ENCODE results near the gene SYT2. TPM values are rescaled to one million over a fixed set of nuclear protein-coding genes. Genes with fewer than 3 reads are reported as not detected.

The SYT2 gene
- total RNA-seq, 1 experiment from 2014 or later, result 12.1 TPM

DNA sequence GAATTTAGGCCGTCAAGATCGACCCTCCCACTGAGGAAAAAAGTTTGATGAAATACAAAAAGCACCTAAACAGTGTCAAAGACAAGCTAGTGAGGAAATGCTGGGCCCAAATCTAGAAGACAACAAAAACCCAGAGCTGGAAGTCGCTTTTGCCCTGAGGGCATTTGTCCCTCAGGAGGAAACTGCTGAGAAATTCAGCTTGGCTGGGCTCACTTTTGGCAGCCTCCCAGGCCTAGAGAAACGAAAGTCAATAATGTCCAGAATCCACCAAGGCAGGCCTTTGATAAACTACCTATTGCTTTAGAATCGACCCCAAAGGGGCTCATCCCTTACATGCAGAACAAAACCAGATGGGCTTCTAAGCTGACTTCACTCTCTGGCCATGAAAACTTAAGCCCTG lies 38.9 kb downstream of the SYT2 start:
- Mint-ChIP-seq H3K9me3 (peaks cover 5% of the 10 kb centered on the region), H3K27ac (peak overlapping the region; percentile 69; the same call in 1 of the 2 replicates), H3K4me3 (no peak overlapping the region), H3K27me3 (ENCODE audit: low read depth) (no peaks in the 10 kb centered on the region), H3K36me3 (peaks cover 3% of the 10 kb centered on the region), H3K4me1 (peaks cover 11% of the 10 kb centered on the region; the same call in 1 of the 2 replicates)
- no peak for TF ChIP-seq SOX15 (CRISPR knock-in tag; IDR thresholded peaks at IDR 0.05)
- TF ChIP-seq E2F5 (CRISPR knock-in tag; IDR thresholded peaks at IDR 0.05), result no peak
- no peak for TF ChIP-seq ATF3 (CRISPR knock-in tag; conservative IDR thresholded peaks at IDR 0.05)
- TF ChIP-seq ZNF121 (CRISPR knock-in tag; IDR thresholded peaks at IDR 0.05), result no peak
- TF ChIP-seq, protein P1, sequence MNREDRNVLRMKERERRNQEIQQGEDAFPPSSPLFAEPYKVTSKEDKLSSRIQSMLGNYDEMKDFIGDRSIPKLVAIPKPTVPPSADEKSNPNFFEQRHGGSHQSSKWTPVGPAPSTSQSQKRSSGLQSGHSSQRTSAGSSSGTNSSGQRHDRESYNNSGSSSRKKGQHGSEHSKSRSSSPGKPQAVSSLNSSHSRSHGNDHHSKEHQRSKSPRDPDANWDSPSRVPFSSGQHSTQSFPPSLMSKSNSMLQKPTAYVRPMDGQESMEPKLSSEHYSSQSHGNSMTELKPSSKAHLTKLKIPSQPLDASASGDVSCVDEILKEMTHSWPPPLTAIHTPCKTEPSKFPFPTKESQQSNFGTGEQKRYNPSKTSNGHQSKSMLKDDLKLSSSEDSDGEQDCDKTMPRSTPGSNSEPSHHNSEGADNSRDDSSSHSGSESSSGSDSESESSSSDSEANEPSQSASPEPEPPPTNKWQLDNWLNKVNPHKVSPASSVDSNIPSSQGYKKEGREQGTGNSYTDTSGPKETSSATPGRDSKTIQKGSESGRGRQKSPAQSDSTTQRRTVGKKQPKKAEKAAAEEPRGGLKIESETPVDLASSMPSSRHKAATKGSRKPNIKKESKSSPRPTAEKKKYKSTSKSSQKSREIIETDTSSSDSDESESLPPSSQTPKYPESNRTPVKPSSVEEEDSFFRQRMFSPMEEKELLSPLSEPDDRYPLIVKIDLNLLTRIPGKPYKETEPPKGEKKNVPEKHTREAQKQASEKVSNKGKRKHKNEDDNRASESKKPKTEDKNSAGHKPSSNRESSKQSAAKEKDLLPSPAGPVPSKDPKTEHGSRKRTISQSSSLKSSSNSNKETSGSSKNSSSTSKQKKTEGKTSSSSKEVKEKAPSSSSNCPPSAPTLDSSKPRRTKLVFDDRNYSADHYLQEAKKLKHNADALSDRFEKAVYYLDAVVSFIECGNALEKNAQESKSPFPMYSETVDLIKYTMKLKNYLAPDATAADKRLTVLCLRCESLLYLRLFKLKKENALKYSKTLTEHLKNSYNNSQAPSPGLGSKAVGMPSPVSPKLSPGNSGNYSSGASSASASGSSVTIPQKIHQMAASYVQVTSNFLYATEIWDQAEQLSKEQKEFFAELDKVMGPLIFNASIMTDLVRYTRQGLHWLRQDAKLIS (CRISPR knock-in tag; IDR thresholded peaks at IDR 0.05; ENCODE audit: borderline replicate concordance), result no peak
- no peak for TF ChIP-seq ESRRA (CRISPR knock-in tag; IDR thresholded peaks at IDR 0.05; ENCODE audit: borderline replicate concordance)
- no peak for TF ChIP-seq KAT7 (CRISPR knock-in tag; IDR thresholded peaks at IDR 0.05; ENCODE audit: borderline replicate concordance)
- no peak for TF ChIP-seq PRRX2 (CRISPR knock-in tag; IDR thresholded peaks at IDR 0.05)
- TF ChIP-seq ZNF396 (CRISPR knock-in tag; IDR thresholded peaks at IDR 0.05; ENCODE audit: borderline replicate concordance), result no peak
- no peak for TF ChIP-seq ARID4B (CRISPR knock-in tag; IDR thresholded peaks at IDR 0.05; ENCODE audit: borderline replicate concordance)
- no peak for TF ChIP-seq OVOL2 (CRISPR knock-in tag; IDR thresholded peaks at IDR 0.05; ENCODE audit: borderline replicate concordance)
- no peak for TF ChIP-seq USF2 (CRISPR knock-in tag; IDR thresholded peaks at IDR 0.05)
- TF ChIP-seq ZSCAN18 (CRISPR knock-in tag; IDR thresholded peaks at IDR 0.05), result no peak
- no peak for TF ChIP-seq JAZF1 (CRISPR knock-in tag; IDR thresholded peaks at IDR 0.05)
- CTCF ChIA-PET, result interaction anchor here (0.9 to 2.1 kb wide), 5 partner anchors 10 to 339 kb away, joined by 3 to 8 read pairs (median 5); no protein-coding TSS in a partner anchor
- ATAC-seq (no peak), DNase-seq (ENCODE audit: low spot score) (no peak)
- POLR2A ChIA-PET, result interaction anchor here (0.8 kb wide), 1 partner anchor 22 kb away, joined by 3 read pairs; no protein-coding TSS in a partner anchor

All from WTC11 (cell line).